ENCODE data around the gene LSR. TPM values are rescaled to one million over a fixed set of nuclear protein-coding genes. Genes with fewer than 3 reads are reported as not detected.

The LSR gene, protein sequence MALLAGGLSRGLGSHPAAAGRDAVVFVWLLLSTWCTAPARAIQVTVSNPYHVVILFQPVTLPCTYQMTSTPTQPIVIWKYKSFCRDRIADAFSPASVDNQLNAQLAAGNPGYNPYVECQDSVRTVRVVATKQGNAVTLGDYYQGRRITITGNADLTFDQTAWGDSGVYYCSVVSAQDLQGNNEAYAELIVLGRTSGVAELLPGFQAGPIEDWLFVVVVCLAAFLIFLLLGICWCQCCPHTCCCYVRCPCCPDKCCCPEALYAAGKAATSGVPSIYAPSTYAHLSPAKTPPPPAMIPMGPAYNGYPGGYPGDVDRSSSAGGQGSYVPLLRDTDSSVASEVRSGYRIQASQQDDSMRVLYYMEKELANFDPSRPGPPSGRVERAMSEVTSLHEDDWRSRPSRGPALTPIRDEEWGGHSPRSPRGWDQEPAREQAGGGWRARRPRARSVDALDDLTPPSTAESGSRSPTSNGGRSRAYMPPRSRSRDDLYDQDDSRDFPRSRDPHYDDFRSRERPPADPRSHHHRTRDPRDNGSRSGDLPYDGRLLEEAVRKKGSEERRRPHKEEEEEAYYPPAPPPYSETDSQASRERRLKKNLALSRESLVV
- 25.6 and 121 TPM in 2 replicates for total RNA-seq

DNA sequence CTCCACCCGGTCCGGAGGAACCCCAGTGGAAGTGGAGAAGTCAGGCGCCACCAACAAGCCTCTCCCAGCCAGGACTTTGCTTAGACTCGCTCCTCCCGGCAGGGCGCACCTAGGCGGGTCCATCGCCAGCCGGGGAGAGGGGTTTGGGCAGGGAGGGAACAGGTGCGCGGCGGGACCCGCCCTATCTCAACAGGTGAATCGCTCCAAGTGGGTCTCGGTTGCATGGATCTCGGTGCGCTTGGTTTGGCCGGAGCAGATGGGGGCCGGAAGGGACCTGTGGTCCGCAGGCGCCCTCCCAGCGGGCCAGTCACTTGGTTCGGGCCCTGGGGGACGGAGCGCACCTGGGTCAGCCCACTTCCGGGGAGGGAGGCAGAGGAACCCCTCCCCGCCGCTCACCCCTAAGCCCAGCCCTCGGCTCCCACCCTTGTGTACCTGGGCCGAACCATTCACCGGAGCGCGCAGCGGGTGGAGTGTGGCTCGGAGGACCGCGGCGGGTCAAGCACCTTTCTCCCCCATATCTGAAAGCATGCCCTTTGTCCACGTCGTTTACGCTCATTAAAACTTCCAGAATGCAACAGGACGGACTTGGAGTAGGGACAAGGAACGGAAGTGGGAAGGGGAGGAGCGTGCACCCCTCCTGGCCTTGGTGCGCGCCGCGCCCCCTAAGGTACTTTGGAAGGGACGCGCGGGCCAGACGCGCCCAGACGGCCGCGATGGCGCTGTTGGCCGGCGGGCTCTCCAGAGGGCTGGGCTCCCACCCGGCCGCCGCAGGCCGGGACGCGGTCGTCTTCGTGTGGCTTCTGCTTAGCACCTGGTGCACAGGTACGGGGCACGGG is at the start of gene LSR:
Gene LSR (plus strand): TSS at position 693 of the 836 bp plus-strand sequence. CDS start 21 bp downstream, at position 714.

DNA sequence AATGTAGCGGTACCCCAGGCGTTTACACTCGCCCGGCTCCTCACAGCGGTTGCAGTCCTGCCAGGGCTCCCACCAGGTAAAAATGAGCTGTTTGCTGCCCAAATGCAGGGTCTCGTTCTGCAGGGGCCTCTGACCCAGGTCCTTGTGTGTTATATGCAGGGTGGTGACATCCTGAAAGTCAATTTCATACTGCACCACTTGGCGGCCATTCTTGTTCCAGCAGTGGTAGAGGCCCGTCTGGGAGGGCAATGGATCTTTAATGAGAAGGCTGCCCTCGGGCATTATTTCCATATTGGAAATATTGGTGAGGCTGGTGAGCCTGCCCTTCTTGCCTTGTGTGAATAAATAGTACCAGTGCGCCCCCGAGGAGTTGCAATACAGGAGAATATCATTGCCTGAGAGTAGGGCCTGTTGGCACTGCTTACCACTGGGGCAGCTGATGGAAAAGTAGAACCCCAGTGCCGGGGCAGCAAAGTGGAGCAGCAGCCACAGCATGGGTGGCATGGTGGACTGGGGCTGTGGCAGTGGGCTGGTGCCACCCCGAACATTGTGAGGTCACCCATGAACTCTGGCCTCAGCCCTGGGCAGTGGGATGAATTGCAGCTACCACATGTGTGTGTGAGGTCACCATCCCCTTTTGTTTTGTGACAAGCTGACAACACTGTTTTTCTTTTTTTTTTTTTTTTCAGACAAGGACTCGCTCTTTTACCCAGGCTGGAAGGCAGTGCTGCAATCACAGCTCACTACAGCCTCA is 20.4 kb upstream of the LSR start, which contains the start of gene FAM187B:
Gene FAM187B (minus strand): TSS at position 563 of the 754 bp plus-strand sequence. CDS start 59 bp downstream, at position 504.

DNA sequence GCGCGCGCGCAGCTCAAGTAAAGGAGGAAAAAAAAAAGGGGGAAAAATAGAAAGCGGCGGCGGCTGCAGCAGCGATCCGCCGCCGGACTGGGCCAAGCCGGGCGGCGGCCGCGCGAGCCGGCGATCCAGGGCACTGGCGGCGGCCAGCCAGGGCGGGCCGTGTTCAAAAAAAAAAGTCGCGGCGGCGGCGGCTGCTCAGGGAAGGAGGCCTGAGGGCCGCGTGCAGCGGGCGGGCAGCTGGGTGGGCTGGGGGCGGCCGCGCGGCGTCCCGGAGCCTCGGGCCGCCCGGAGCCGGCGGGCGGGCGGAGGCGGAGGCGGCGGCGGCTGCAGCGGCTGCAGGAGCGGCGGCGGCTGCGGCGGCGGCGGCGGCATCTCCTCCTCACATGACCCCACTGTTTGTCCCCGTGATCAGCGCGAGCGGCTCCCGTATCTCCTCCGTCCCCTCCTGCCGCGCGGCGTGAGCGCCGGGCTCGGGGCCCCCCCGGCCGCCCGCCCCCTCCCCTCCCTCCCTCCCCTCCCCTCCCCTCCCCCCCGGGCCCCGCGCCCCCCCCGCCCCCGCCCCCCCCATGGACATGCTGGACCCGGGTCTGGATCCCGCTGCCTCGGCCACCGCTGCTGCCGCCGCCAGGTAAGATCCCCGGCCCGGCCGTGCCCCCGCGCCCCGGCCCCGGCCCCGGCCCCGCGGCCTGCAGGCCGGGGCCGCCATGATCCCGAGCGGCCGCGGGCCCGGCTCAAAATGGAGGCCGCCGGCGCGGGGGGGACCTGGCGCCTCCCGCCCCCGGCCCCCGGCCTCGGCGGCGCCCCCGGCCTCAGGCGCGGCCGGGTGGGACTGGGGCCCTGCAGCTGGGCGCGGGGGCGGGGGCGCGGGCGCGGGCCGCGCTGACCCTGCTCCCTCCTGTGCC is 20.0 kb downstream of the LSR start, which contains the start of gene USF2:
Gene USF2 (plus strand): TSS at position 427 of the 902 bp plus-strand sequence. CDS start 140 bp downstream, at position 567.

DNA sequence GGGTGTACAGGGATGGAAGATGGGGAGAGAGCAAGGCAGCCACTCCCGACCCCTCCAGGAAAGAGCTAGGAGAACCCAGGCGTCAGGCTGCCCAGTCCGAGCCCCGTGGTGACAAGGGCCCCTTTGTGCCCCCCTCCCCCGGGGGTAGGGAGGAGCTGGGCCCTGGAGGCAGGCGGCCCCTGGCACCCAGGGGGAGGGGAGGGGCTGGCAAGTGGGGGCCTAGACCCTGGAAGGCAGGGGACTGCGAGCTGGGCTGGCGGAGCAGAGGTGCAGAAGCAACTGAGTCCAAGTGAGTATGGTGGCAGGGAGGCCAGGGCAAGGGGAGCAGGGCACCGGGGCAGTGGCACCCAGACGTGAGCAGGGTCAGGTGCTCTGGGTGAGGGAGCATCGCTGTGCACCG is 43.1 kb downstream of the LSR start, which contains the start of gene MAG:
Gene MAG (plus strand): TSS at position 246 of the 400 bp plus-strand sequence. CDS start 3,248 bp downstream, outside the sequence.

Other genes with a start within 250 kb of the LSR start
- gene GRAMD1A, start 248.7 kb upstream of the LSR start, total RNA-seq, result 8.9 and 31.9 TPM in 2 replicates
- gene SCN1B, start 218.5 kb upstream of the LSR start, total RNA-seq, result under 0.01 and 0.64 TPM in 2 replicates
- not detected in 2 replicates for gene HPN, start 207.3 kb upstream of the LSR start, total RNA-seq
- 245 and 275 TPM in 2 replicates for gene FXYD3, start 133.2 kb upstream of the LSR start, total RNA-seq
- gene LGI4, start 113.9 kb upstream of the LSR start, total RNA-seq, result not detected in 2 replicates
- not detected in 2 replicates for gene FXYD1, start 110.2 kb upstream of the LSR start, total RNA-seq
- gene FXYD7, start 105.7 kb upstream of the LSR start, total RNA-seq, result not detected in 2 replicates
- 13.0 and 18.0 TPM in 2 replicates for gene FXYD5, start 94.3 kb upstream of the LSR start, total RNA-seq
- gene FAM187B, start 20.3 kb upstream of the LSR start, total RNA-seq, result not detected in 2 replicates
- gene USF2, start 20.0 kb downstream of the LSR start, total RNA-seq, result 64.6 and 90.3 TPM in 2 replicates
- gene HAMP, start 33.5 kb downstream of the LSR start, total RNA-seq, result not detected in 2 replicates
- not detected in 2 replicates for gene MAG, start 43.2 kb downstream of the LSR start, total RNA-seq
- gene CD22, start 80.2 kb downstream of the LSR start, total RNA-seq, result 0.34 TPM in 1 of 2 replicates, not detected in the other
- gene FFAR1, start 98.9 kb downstream of the LSR start, total RNA-seq, result not detected in 2 replicates
- not detected in 2 replicates for gene FFAR3, start 109.5 kb downstream of the LSR start, total RNA-seq
- gene GPR42, start 122.1 kb downstream of the LSR start, total RNA-seq, result not detected in 2 replicates
- not detected in 2 replicates for gene FFAR2, start 199.3 kb downstream of the LSR start, total RNA-seq
- 0.28 and 13.7 TPM in 2 replicates for gene KRTDAP, start 241.5 kb downstream of the LSR start, total RNA-seq

Measured in nasal cavity respiratory epithelium epithelial cell of viscerocranial mucosa (primary cell).